IMR-90 (cell line): ENCODE data around the gene YPEL4. TPM values are rescaled to one million over a fixed set of nuclear protein-coding genes. Genes with fewer than 3 reads are reported as not detected.

ENCODE experiments used
- ATAC-seq: fragments of 200-7000 bp; cut with Tn5 transposase; 2 replicates; pipeline ENCODE4 v1.9.1; 2020; ENCODE audit warnings: low read depth, mild to moderate bottlenecking, moderate library complexity
- BruUV-seq: library from RNA; stranded (reverse); fragments of 400-500 nt; replicated peaks from 2 replicates; lab custom pipeline; 2021; lab: Mats Ljungman, UMichigan
- CTCF ChIA-PET: fragments of 300-600 bp; formaldehyde crosslinking; extraction: SDS; loops from one replicate; lab custom pipeline; 2021; ENCODE audit warnings: antibody characterized with exemption; lab: Yijun Ruan, JAX
- POLR2A ChIA-PET: fragments of 300-600 bp; sonication (Branson Sonifier 250); formaldehyde crosslinking; loops from one replicate; lab custom pipeline; 2022; ENCODE audit warnings: antibody characterized with exemption; ENCODE audit not compliant: unreplicated experiment; lab: Charles Lee
- DNase-seq: peaks from one replicate; pipeline ENCODE4 v3.0.0; 2013
- H2AFZ ChIP-seq: replicated peaks from 2 replicates; pipeline ENCODE3; 2013; ENCODE audit warnings: low read length, mild to moderate bottlenecking; ENCODE audit not compliant: poor library complexity
- H2AK5ac ChIP-seq: 2 replicates; pipeline ENCODE4 v1.6.1; 2013; ENCODE audit warnings: low read depth, low read length, inconsistent platforms
- H2AK9ac ChIP-seq: replicated peaks from 2 replicates; pipeline ENCODE3; 2013; ENCODE audit warnings: mild to moderate bottlenecking, low read depth, low read length, moderate library complexity; ENCODE audit not compliant: poor library complexity
- H2BK120ac ChIP-seq: 2 replicates; pipeline ENCODE4 v1.6.1; 2013; ENCODE audit warnings: low read depth, low read length, inconsistent platforms
- H2BK15ac ChIP-seq: 3 replicates; pipeline ENCODE4 v1.6.1; 2013; ENCODE audit warnings: low read depth, low read length, inconsistent platforms
- H2BK20ac ChIP-seq: 2 replicates; pipeline ENCODE4 v1.6.1; 2013; ENCODE audit warnings: low read depth, mild to moderate bottlenecking, inconsistent platforms, low read length, moderate library complexity
- H2BK5ac ChIP-seq: 2 replicates; pipeline ENCODE4 v1.6.1; 2013; ENCODE audit warnings: mild to moderate bottlenecking, low read depth, low read length, inconsistent platforms; ENCODE audit not compliant: poor library complexity, severe bottlenecking
- H3K14ac ChIP-seq: replicated peaks from 2 replicates; pipeline ENCODE4 v1.6.1; 2013; ENCODE audit warnings: low read depth, low read length, inconsistent platforms
- H3K18ac ChIP-seq: 2 replicates; pipeline ENCODE4 v1.6.1; 2013; ENCODE audit warnings: low read depth, low read length, control low read depth
- H3K23ac ChIP-seq: 2 replicates; pipeline ENCODE4 v1.6.1; 2013; ENCODE audit warnings: low read depth, low read length, inconsistent platforms
- H3K27ac ChIP-seq: 2 replicates; pipeline ENCODE4 v1.5.1; 2013; ENCODE audit warnings: mild to moderate bottlenecking, control low read depth, low read length; ENCODE audit not compliant: insufficient read depth
- H3K27me3 ChIP-seq: 2 replicates; pipeline ENCODE4 v1.6.1; 2013; ENCODE audit warnings: low read length; ENCODE audit not compliant: control insufficient read depth, insufficient read depth
- H3K36me3 ChIP-seq: 2 replicates; pipeline ENCODE4 v1.6.1; 2013; ENCODE audit warnings: low read length, mixed read lengths; ENCODE audit not compliant: control insufficient read depth, insufficient read depth
- H3K4ac ChIP-seq: 2 replicates; pipeline ENCODE4 v1.6.1; 2013; ENCODE audit warnings: low read depth, low read length, inconsistent platforms
- H3K4me1 ChIP-seq: 2 replicates; pipeline ENCODE4 v1.6.1; 2013; ENCODE audit warnings: low read length, mixed read lengths; ENCODE audit not compliant: control insufficient read depth, insufficient read depth
- H3K4me2 ChIP-seq: 2 replicates; pipeline ENCODE4 v1.6.1; 2013; ENCODE audit warnings: low read depth, mild to moderate bottlenecking, control low read depth, low read length, moderate library complexity
- H3K4me3 ChIP-seq: 2 replicates; pipeline ENCODE4 v1.5.1; 2013; ENCODE audit warnings: low read depth, mild to moderate bottlenecking, control low read depth, low read length, moderate library complexity; ENCODE audit not compliant: insufficient read depth
- H3K56ac ChIP-seq: 2 replicates; pipeline ENCODE4 v1.6.1; 2013; ENCODE audit warnings: low read length, inconsistent platforms; ENCODE audit not compliant: insufficient read depth; ENCODE audit errors: extremely low read depth
- H3K79me1 ChIP-seq, 2 experiments: 2 replicates each; pipeline ENCODE4 v1.6.1; 2013; ENCODE audit warnings: low read length in 2 of 2, inconsistent platforms in 1 of 2, low read depth in 1 of 2
- H3K9ac ChIP-seq: 2 replicates; pipeline ENCODE4 v1.6.1; 2013; ENCODE audit warnings: low read depth, low read length, control low read depth
- H3K9me1 ChIP-seq: 2 replicates; pipeline ENCODE4 v1.6.1; 2013; ENCODE audit warnings: low read length, inconsistent platforms; ENCODE audit not compliant: insufficient read depth
- H3K9me3 ChIP-seq: 2 replicates; pipeline ENCODE4 v1.6.1; 2013; ENCODE audit warnings: low read length; ENCODE audit not compliant: control insufficient read depth, insufficient read depth
- H4K20me1 ChIP-seq: 2 replicates; pipeline ENCODE4 v1.6.1; 2013; ENCODE audit warnings: low read length, inconsistent platforms; ENCODE audit not compliant: insufficient read depth
- H4K5ac ChIP-seq: 2 replicates; pipeline ENCODE4 v1.6.1; 2013; ENCODE audit warnings: mild to moderate bottlenecking, low read depth, low read length, control low read depth
- H4K8ac ChIP-seq, 2 experiments: 2 replicates each; pipeline ENCODE4 v1.6.1; 2013; ENCODE audit warnings: low read depth in 2 of 2, low read length in 2 of 2, control low read depth in 1 of 2, inconsistent platforms in 1 of 2
- H4K91ac ChIP-seq: 2 replicates; pipeline ENCODE4 v1.6.1; 2013; ENCODE audit warnings: low read depth, low read length, inconsistent platforms; ENCODE audit not compliant: insufficient read depth
- MXI1 ChIP-seq: IDR thresholded peaks from 2 replicates; pipeline ENCODE4 v1.6.1; 2012; ENCODE audit warnings: low read depth, mild to moderate bottlenecking, low read length, moderate library complexity, borderline replicate concordance
- RAD21 ChIP-seq: IDR thresholded peaks from 2 replicates; pipeline ENCODE4 v1.6.1; 2012; ENCODE audit warnings: low read length, improper control_type of control experiment
- RCOR1 ChIP-seq: IDR thresholded peaks from 2 replicates; pipeline ENCODE4 v1.6.1; 2012; ENCODE audit warnings: mild to moderate bottlenecking, low read length, improper control_type of control experiment; ENCODE audit not compliant: insufficient replicate concordance
- WGBS, 2 experiments: methylation state at CpG; one replicate each; pipeline versions ENCODE4 v1.1.5 to v1.1.7; 2013; ENCODE audit warnings: missing lambda C conversion rate in 2 of 2; ENCODE audit not compliant: insufficient read length in 1 of 2; ENCODE audit errors: extremely low coverage in 2 of 2; 5-methylcytosine and 5-hydroxymethylcytosine counted together
- dilution Hi-C: fragments of 300-500 bp; cut with HindIII; formaldehyde crosslinking; loops from one replicate; pipeline ENCODE4 v1.14.3; 2018; ENCODE audit warnings: low sequenced_read_pairs; ENCODE audit not compliant: unreplicated experiment
- in situ Hi-C: fragments of 300-500 bp; cut with MboI; formaldehyde crosslinking; loops from 3 replicates; pipeline ENCODE4 v1.14.3; 2019; ENCODE audit warnings: low sequenced_read_pairs, inconsistent platforms, mixed read lengths
- intact Hi-C: fragments of 100-400 bp; cut with micrococcal nuclease; formaldehyde crosslinking; loops from 2 replicates; pipeline ENCODE4 v1.10.0; 2022
- polyA plus RNA-seq, 3 experiments: library from polyadenylated mRNA; depleted of rRNA; stranded (reverse); fragments of >200 nt; gene quantifications; 2 replicates each; pipeline ENCODE4 v1.2.3, GENCODE V29; 2012; ENCODE audit warnings: low replicate concordance in 1 of 3
- total RNA-seq: library from RNA; depleted of rRNA; stranded (reverse); fragments of >200 nt; gene quantifications from 2 replicates; pipeline ENCODE4 v1.2.3, GENCODE V29; 2012
- TF ChIP-seq, protein P1 (sequence below): fragments of 150-350 bp; IDR thresholded peaks from 2 replicates; pipeline ENCODE4 v1.6.1; 2017; ENCODE audit warnings: mild to moderate bottlenecking, antibody characterized with exemption, low read length, low read depth

The YPEL4 gene
- total and polyA plus RNA-seq, 2 of the 4 experiments (the other 2 are of a cell fraction): 0.18 to 0.79 TPM

GRCh38 chr11:57597461-57597915, 52.2 kb downstream of the YPEL4 start, which contains the start of gene SERPING1:
Gene SERPING1, plus strand, starts transcription at chr11:57597685. Its CDS starts 586 bp downstream, at chr11:57598271.
- Histone ChIP-seq H3K56ac (no peak within 1 kb of the TSS; the same call in 1 of the 2 replicates), H2AK9ac (no peak within 1 kb of the TSS), H3K36me3 (peaks cover 2% of the 10 kb centered on the region; the same call in 1 of the 2 replicates), H3K18ac (peak within 1 kb of the TSS; percentile 44), H4K91ac (peak within 1 kb of the TSS; percentile 31), H4K8ac (peak within 1 kb of the TSS; percentile 64 to 66), H2BK120ac (peak within 1 kb of the TSS; percentile 43), H3K23ac (no peak within 1 kb of the TSS), H4K20me1 (no peaks in the 10 kb centered on the region), H3K14ac (peak within 1 kb of the TSS; percentile 20; the same call in 1 of the 2 replicates), H2AK5ac (peak within 1 kb of the TSS; percentile 31; the same call in 1 of the 2 replicates), H3K9me1 (no peaks in the 10 kb centered on the region), H3K4me3 (peak within 1 kb of the TSS; percentile 57), H3K9ac (peak within 1 kb of the TSS; percentile 63), H4K5ac (peak within 1 kb of the TSS; percentile 58), H2AFZ (peak within 1 kb of the TSS; percentile 63), H3K4ac (peak within 1 kb of the TSS; percentile 63), H3K4me2 (peak within 1 kb of the TSS; percentile 79), H2BK15ac (0 out of 3 replicates have a peak within 1 kb of the TSS, but pooled peaks have one; percentile 33), H3K9me3 (no peaks in the 10 kb centered on the region), H3K79me1 (no peaks in the 10 kb centered on the region; a peak in 1 of 4 replicates), H3K4me1 (peaks cover 5% of the 10 kb centered on the region; the same call in 1 of the 2 replicates), H3K27me3 (peaks cover 21% of the 10 kb centered on the region), H2BK20ac (no peak within 1 kb of the TSS), H2BK5ac (peak within 1 kb of the TSS; percentile 6), H3K27ac (peak within 1 kb of the TSS; percentile 60)
- in situ Hi-C loops (no loop called here), intact Hi-C loops (no loop called here), dilution Hi-C loops (no loop called here)
- no TSS peak for BruUV-seq
- peak; percentile 15 for ATAC-seq
- no peak for DNase-seq
- WGBS, 2 experiments: no CpG with 5 or more reads among the region's 10 CpGs
- ChIA-PET POLR2A (no interaction called here), CTCF (no interaction called here)
- no peak for TF ChIP-seq RCOR1
- TF ChIP-seq RAD21: no peak
- TF ChIP-seq, protein P1, sequence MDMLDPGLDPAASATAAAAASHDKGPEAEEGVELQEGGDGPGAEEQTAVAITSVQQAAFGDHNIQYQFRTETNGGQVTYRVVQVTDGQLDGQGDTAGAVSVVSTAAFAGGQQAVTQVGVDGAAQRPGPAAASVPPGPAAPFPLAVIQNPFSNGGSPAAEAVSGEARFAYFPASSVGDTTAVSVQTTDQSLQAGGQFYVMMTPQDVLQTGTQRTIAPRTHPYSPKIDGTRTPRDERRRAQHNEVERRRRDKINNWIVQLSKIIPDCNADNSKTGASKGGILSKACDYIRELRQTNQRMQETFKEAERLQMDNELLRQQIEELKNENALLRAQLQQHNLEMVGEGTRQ: no peak
- no peak for TF ChIP-seq MXI1
